ENCODE measurements around the gene CD40.

DNA sequence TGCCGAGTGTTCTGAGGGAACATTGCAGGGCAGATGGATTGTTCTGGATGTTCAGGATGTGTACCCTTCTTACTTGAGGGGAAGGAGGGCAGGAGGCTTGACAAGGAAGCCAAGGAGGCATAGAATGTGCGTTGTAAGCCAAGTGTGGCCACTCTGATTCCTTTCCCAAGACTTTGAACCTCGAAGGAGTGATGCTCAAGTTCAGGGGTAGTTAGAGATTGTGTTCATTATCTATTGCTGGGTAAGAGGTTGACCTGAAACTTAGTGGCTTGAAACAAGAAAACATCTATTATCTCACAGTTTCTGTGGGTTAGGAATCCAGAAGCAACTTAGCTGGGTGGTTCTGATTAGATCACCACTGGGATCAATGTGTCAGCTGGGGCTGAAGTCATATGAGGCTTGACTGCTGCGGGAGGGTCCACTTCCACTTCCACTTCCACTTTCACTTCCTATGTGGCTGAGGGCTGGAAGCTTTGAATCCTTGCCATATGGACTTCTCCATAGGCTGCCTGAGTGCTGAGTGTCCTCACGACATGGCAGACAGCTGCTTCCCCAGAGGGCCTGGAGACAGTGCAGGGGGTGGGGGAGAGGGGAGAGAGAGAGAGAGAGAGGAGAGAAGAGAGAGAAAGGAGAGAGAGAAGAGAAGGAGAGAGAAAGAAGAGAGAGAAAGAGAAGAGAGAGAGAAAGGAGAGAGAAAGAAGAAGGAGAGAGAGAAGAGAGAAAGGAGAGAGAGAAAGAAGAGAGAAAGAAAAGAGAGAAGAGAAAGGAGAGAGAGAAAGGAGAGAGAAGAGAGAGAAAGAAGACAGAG, 6.9 kb upstream of the CD40 start:
- no peak for TF ChIP-seq TAF1 (IDR thresholded peaks at IDR 0.05; ENCODE audit: low read depth)
- TF ChIP-seq, protein P1, sequence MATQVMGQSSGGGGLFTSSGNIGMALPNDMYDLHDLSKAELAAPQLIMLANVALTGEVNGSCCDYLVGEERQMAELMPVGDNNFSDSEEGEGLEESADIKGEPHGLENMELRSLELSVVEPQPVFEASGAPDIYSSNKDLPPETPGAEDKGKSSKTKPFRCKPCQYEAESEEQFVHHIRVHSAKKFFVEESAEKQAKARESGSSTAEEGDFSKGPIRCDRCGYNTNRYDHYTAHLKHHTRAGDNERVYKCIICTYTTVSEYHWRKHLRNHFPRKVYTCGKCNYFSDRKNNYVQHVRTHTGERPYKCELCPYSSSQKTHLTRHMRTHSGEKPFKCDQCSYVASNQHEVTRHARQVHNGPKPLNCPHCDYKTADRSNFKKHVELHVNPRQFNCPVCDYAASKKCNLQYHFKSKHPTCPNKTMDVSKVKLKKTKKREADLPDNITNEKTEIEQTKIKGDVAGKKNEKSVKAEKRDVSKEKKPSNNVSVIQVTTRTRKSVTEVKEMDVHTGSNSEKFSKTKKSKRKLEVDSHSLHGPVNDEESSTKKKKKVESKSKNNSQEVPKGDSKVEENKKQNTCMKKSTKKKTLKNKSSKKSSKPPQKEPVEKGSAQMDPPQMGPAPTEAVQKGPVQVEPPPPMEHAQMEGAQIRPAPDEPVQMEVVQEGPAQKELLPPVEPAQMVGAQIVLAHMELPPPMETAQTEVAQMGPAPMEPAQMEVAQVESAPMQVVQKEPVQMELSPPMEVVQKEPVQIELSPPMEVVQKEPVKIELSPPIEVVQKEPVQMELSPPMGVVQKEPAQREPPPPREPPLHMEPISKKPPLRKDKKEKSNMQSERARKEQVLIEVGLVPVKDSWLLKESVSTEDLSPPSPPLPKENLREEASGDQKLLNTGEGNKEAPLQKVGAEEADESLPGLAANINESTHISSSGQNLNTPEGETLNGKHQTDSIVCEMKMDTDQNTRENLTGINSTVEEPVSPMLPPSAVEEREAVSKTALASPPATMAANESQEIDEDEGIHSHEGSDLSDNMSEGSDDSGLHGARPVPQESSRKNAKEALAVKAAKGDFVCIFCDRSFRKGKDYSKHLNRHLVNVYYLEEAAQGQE (IDR thresholded peaks at IDR 0.05; ENCODE audit: low read depth): no peak
- no peak for TF ChIP-seq EP300 (IDR thresholded peaks at IDR 0.05; ENCODE audit: borderline replicate concordance)
- no peak for TF ChIP-seq CEBPB (IDR thresholded peaks at IDR 0.05)
- no peak for TF ChIP-seq NFIC (IDR thresholded peaks at IDR 0.05)
- TF ChIP-seq, protein P2, sequence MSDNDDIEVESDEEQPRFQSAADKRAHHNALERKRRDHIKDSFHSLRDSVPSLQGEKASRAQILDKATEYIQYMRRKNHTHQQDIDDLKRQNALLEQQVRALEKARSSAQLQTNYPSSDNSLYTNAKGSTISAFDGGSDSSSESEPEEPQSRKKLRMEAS (IDR thresholded peaks at IDR 0.05): no peak
- no peak for TF ChIP-seq RAD21 (IDR thresholded peaks at IDR 0.05; ENCODE audit: low read depth)
- no peak for TF ChIP-seq CREB1 (IDR thresholded peaks at IDR 0.05; ENCODE audit: low read depth)

All from Ishikawa (cell line).